ENCODE data around the gene BCAT1. TPM values are rescaled to one million over a fixed set of nuclear protein-coding genes. Genes with fewer than 3 reads are reported as not detected.

Gene BCAT1
- total RNA-seq, 2 donors from 2014 or later: 4.2 to 7.4 TPM

DNA sequence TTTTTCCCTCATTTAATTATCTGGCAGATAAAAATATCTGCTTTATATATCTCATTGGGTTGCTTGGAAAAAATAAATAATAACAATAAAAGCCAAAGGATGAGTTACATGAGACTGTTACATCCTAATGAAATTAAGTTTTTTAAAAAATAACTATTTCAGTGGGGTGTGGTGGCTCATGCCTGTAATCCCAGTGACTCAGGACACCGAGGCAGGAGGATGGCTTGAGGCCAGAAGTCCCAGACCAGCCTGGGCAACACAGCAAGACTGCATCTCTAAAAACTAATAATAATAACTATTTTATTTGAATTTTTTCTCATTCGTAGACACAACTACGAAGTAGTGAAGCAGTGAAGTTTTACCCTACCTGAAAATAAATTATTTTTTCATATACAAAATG, 103.3 kb downstream of the BCAT1 start:
- TF ChIP-seq, protein P1, sequence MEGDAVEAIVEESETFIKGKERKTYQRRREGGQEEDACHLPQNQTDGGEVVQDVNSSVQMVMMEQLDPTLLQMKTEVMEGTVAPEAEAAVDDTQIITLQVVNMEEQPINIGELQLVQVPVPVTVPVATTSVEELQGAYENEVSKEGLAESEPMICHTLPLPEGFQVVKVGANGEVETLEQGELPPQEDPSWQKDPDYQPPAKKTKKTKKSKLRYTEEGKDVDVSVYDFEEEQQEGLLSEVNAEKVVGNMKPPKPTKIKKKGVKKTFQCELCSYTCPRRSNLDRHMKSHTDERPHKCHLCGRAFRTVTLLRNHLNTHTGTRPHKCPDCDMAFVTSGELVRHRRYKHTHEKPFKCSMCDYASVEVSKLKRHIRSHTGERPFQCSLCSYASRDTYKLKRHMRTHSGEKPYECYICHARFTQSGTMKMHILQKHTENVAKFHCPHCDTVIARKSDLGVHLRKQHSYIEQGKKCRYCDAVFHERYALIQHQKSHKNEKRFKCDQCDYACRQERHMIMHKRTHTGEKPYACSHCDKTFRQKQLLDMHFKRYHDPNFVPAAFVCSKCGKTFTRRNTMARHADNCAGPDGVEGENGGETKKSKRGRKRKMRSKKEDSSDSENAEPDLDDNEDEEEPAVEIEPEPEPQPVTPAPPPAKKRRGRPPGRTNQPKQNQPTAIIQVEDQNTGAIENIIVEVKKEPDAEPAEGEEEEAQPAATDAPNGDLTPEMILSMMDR (IDR thresholded peaks at IDR 0.05): no peak
- Histone ChIP-seq H3K4me3 (no peak overlapping the region), H3K4me1 (no peaks in the 10 kb centered on the region), H3K9me3 (no peaks in the 10 kb centered on the region), H3K9ac (ENCODE audit: low read depth in 2 of 2, low read length in 2 of 2) (no peak overlapping the region), H3K36me3 (no peaks in the 10 kb centered on the region), H3K27ac (no peak overlapping the region), H3K27me3 (no peaks in the 10 kb centered on the region)
- intact Hi-C loops (cut with DNase I): no loop called here
- DNase-seq: no peak

DNA sequence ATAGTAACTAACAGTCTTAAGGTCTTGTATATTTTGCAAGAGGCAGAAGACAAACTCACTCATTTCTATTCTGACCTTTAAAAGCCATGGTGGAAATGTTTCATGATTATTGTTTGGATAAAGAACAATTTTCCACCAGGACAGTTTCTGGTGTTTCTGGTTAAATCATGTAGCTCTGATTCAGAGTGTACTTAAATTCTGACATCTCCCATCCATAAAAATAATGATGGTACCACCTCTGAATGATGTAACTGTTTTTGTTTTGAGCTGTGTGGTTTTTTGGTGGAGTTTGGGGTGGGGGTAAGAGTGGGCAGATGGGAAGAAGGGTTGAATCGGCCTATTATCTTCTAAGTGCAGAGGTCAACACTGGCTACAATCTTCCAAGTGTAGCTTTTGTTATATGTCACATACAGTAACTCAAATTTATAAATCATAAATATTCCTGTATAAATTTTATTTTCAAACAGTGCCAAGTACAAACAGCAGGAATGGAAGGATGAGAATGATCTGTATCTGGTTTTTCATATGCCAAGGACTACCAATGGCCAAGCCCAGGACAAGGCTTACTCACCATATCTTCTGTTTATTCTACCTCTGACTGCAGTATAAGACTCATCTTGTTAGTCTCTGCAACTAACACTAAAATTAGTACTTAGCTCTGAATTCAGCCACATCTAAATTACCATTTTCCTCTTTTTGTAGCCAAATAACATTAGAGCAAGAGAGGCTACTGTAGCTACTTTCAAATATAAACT, 108.7 kb downstream of the BCAT1 start:
- H3K9me3 ChIP-seq: no peaks in the 10 kb centered on the region
- DNase-seq: no peak
- H3K27me3 ChIP-seq: no peaks in the 10 kb centered on the region
- no peaks in the 10 kb centered on the region for H3K4me1 ChIP-seq
- H3K36me3 ChIP-seq: no peaks in the 10 kb centered on the region
- TF ChIP-seq, protein P1 (IDR thresholded peaks at IDR 0.05): no peak
- intact Hi-C loops (cut with DNase I): no loop called here
- H3K27ac ChIP-seq: no peak overlapping the region
- H3K4me3 ChIP-seq: no peak overlapping the region
- H3K9ac ChIP-seq (ENCODE audit: low read depth in 2 of 2, low read length in 2 of 2): no peak overlapping the region

DNA sequence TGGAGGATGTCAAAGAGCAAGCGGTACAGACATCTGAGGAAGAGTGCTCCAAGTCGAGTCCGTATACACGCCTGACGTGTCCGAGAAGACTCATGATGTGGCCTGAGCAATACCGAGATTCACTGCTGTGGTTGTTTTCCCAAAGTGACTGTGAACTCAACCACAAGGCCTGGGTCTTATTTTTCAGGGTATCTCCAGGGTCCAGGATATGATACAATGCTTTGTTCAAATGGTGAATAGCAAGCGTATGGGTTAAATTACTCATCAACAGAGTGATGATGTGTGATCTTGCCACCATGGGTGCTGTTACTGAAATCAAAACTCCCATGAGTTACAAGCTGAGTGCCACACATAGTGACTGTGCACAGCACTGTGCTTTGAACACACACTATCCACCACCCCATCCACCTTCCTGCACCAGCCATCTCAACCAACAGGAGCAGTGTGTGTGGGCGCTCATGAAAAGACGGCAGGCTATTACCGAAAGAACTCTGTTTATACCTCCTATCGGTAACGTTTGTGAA, 109.6 kb downstream of the BCAT1 start:
- Histone ChIP-seq H3K9ac (ENCODE audit: low read depth in 2 of 2, low read length in 2 of 2) (no peak overlapping the region), H3K9me3 (no peaks in the 10 kb centered on the region), H3K4me3 (no peak overlapping the region), H3K4me1 (no peaks in the 10 kb centered on the region), H3K27me3 (no peaks in the 10 kb centered on the region), H3K36me3 (no peaks in the 10 kb centered on the region), H3K27ac (no peak overlapping the region)
- intact Hi-C loops (cut with DNase I): loop anchor here (5.0 kb wide), 1 partner anchor 1637 kb away; no protein-coding TSS in a partner anchor
- no peak for DNase-seq
- TF ChIP-seq, protein P1 (IDR thresholded peaks at IDR 0.05): no peak

DNA sequence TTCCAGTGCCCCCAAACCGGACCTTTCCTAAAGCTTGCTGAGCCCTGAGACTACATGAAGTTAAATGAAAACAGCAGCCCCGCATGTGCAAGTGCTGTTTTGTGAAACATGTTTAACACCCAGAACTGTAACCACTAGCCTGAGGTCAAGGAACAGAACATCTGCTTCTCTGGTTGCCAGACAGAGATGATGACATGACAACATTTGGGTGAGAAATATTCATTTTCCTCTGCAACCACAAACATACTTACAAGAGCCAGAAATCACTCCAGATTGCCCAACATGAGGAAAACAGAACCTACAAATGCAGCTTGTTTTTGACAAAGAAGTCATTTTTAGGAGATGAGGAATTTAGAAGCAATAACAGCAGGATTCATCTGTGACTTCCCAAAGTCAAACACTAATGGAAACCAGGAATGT, 110.4 kb downstream of the BCAT1 start:
- intact Hi-C loops (cut with DNase I): loop anchor here (5.0 kb wide), 1 partner anchor 1636 kb away; no protein-coding TSS in a partner anchor
- peak; percentile 26 for DNase-seq
- H3K36me3 ChIP-seq: no peaks in the 10 kb centered on the region
- no peaks in the 10 kb centered on the region for H3K27me3 ChIP-seq
- H3K27ac ChIP-seq: no peak overlapping the region
- no peak overlapping the region for H3K9ac ChIP-seq (ENCODE audit: low read depth in 2 of 2, low read length in 2 of 2)
- H3K9me3 ChIP-seq: no peaks in the 10 kb centered on the region
- no peaks in the 10 kb centered on the region for H3K4me1 ChIP-seq
- no peak overlapping the region for H3K4me3 ChIP-seq
- TF ChIP-seq, protein P1 (IDR thresholded peaks at IDR 0.05): no peak

DNA sequence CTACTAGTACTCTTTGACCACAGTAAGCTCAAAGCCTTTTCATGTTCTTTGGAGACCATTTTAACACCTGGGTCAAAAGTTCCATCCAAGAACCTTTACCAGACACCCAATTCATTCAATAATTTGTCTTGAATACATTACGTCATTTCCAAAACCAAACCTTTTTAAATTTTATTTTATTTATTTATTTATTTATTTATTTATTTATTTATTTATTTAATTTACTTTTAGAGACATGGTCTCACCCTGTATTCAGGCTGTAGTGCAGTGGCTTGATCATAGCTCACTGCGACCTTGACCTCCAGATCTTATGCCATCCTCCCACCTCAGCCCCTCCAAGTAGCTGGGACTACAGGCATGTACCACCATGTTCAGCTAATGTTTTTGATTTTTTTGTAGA, 113.5 kb downstream of the BCAT1 start:
- DNase-seq: no peak
- TF ChIP-seq, protein P1 (IDR thresholded peaks at IDR 0.05): no peak
- Histone ChIP-seq H3K36me3 (no peaks in the 10 kb centered on the region), H3K27ac (no peak overlapping the region), H3K9me3 (no peaks in the 10 kb centered on the region), H3K4me1 (no peaks in the 10 kb centered on the region), H3K27me3 (no peaks in the 10 kb centered on the region), H3K4me3 (no peak overlapping the region), H3K9ac (ENCODE audit: low read depth in 2 of 2, low read length in 2 of 2) (no peak overlapping the region)
- intact Hi-C loops (cut with DNase I): loop anchor here (5.0 kb wide), 1 partner anchor 1633 kb away; no protein-coding TSS in a partner anchor

Measured in colonic mucosa (tissue), 4 donors.